Measurements from ENCODE around the gene FAM163B.

FAM163B gene

GRCh38 chr9:133528876-133529241, 80.3 kb downstream of the FAM163B start:
- TF ChIP-seq ZNF565 (CRISPR knock-in tag; conservative IDR thresholded peaks at IDR 0.05; ENCODE audit: low read depth) (no peak), ZC3H10 (CRISPR knock-in tag; IDR thresholded peaks at IDR 0.05) (no peak), TCF4 (CRISPR knock-in tag; IDR thresholded peaks at IDR 0.05; ENCODE audit: borderline replicate concordance) (no peak), GLIS3 (CRISPR knock-in tag; IDR thresholded peaks at IDR 0.05) (no peak), TOX (CRISPR knock-in tag; IDR thresholded peaks at IDR 0.05; ENCODE audit: borderline replicate concordance) (no peak), ZFP3 (CRISPR knock-in tag; IDR thresholded peaks at IDR 0.05) (no peak), ARNTL (CRISPR knock-in tag; IDR thresholded peaks at IDR 0.05; ENCODE audit: borderline replicate concordance, low read depth) (no peak)
- ATAC-seq: no peak

GRCh38 chr9:133528001-133528875, 81.0 kb downstream of the FAM163B start:
- TF ChIP-seq ZNF70 (CRISPR knock-in tag; IDR thresholded peaks at IDR 0.05) (no peak), RARB (CRISPR knock-in tag; IDR thresholded peaks at IDR 0.05) (no peak), SNAI2 (CRISPR knock-in tag; IDR thresholded peaks at IDR 0.05) (no peak), ZNF565 (CRISPR knock-in tag; conservative IDR thresholded peaks at IDR 0.05; ENCODE audit: low read depth) (no peak), TOX (CRISPR knock-in tag; IDR thresholded peaks at IDR 0.05; ENCODE audit: borderline replicate concordance) (no peak), ZFP3 (CRISPR knock-in tag; IDR thresholded peaks at IDR 0.05) (no peak), CSDC2 (CRISPR knock-in tag; IDR thresholded peaks at IDR 0.05) (no peak), ZFP30 (CRISPR knock-in tag; IDR thresholded peaks at IDR 0.05) (no peak), GLIS3 (CRISPR knock-in tag; IDR thresholded peaks at IDR 0.05) (no peak), ZNF8 (CRISPR knock-in tag; IDR thresholded peaks at IDR 0.05) (no peak)
- ATAC-seq: no peak

GRCh38 chr9:133527444-133527920, 81.7 kb downstream of the FAM163B start:
- ATAC-seq: no peak; the same call in 2 of the 3 replicates
- TF ChIP-seq ZNF8 (CRISPR knock-in tag; IDR thresholded peaks at IDR 0.05) (no peak), ARNTL (CRISPR knock-in tag; IDR thresholded peaks at IDR 0.05; ENCODE audit: borderline replicate concordance, low read depth) (no peak), PATZ1 (CRISPR knock-in tag; IDR thresholded peaks at IDR 0.05; ENCODE audit: borderline replicate concordance) (no peak)
